Keratinocyte (primary cell): ENCODE measurements around the gene CXorf49B. TPM values are rescaled to one million over a fixed set of nuclear protein-coding genes. Genes with fewer than 3 reads are reported as not detected.
"Not testable (repeated sequence)": the region's sequence is repeated elsewhere in the genome, so short reads cannot be mapped to it uniquely, and the experiment has no call there.

Source experiments
- DNase-seq: peaks from one replicate; pipeline ENCODE4 v3.0.0-alpha.2; 2011; ENCODE audit warnings: low read depth, missing footprints, low spot score
- FAIRE-seq: peaks from 2 replicates; lab custom pipeline; 2011; peaks lifted over from hg19 to GRCh38; lab: Jason Lieb, UNC
- H2AFZ ChIP-seq: 2 replicates; pipeline ENCODE4 v1.6.0; 2012; ENCODE audit warnings: low read length, control low read depth, inconsistent platforms; ENCODE audit not compliant: control insufficient read depth
- H3K27ac ChIP-seq: 2 replicates; pipeline ENCODE4 v1.5.1; 2011; ENCODE audit warnings: low read length; ENCODE audit not compliant: control insufficient read depth, insufficient read depth
- H3K27me3 ChIP-seq: 3 replicates; pipeline ENCODE4 v1.6.0; 2011; ENCODE audit warnings: low read length; ENCODE audit not compliant: control insufficient read depth, insufficient read depth; ENCODE audit errors: extremely low read depth
- H3K36me3 ChIP-seq, 2 experiments: 2 replicates in 1 of 2; 3 replicates in 1 of 2; pipeline ENCODE4 v1.5.1; 2011; ENCODE audit warnings: low read length in 2 of 2, mild to moderate bottlenecking in 1 of 2; ENCODE audit not compliant: control insufficient read depth in 2 of 2, insufficient read depth in 2 of 2; ENCODE audit errors: extremely low read depth in 1 of 2
- H3K4me1 ChIP-seq: 3 replicates; pipeline ENCODE4 v1.5.1; 2011; ENCODE audit warnings: low read length; ENCODE audit not compliant: control insufficient read depth, insufficient read depth; ENCODE audit errors: extremely low read depth
- H3K4me2 ChIP-seq: 3 replicates; pipeline ENCODE4 v1.6.0; 2011; ENCODE audit warnings: low read depth, low read length; ENCODE audit not compliant: control insufficient read depth, insufficient read depth; ENCODE audit errors: extremely low read depth
- H3K4me3 ChIP-seq, 3 experiments: fragments of 200-600 bp in 1 of 3; sonication (generic) in 1 of 3; 2 replicates in 2 of 3; 3 replicates in 1 of 3; pipeline ENCODE4 v1.5.1; 2011 to 2016; ENCODE audit warnings: low read length in 3 of 3, mild to moderate bottlenecking in 3 of 3, control low read depth in 2 of 3, inconsistent platforms in 1 of 3, low read depth in 1 of 3, mixed read lengths in 1 of 3, mixed run types in 1 of 3, moderate library complexity in 1 of 3; ENCODE audit not compliant: control insufficient read depth in 2 of 3, insufficient read depth in 2 of 3; ENCODE audit errors: extremely low read depth in 1 of 3
- H3K79me2 ChIP-seq: 2 replicates; pipeline ENCODE4 v1.6.0; 2012; ENCODE audit warnings: low read length; ENCODE audit not compliant: control insufficient read depth, insufficient read depth
- H3K9ac ChIP-seq: 3 replicates; pipeline ENCODE4 v1.6.0; 2011; ENCODE audit warnings: low read length; ENCODE audit not compliant: control insufficient read depth, insufficient read depth; ENCODE audit errors: extremely low read depth
- H3K9me1 ChIP-seq: 3 replicates; pipeline ENCODE4 v1.6.0; 2011; ENCODE audit warnings: low read length; ENCODE audit not compliant: control insufficient read depth, insufficient read depth; ENCODE audit errors: extremely low read depth
- H3K9me3 ChIP-seq: 2 replicates; pipeline ENCODE4 v1.5.1; 2012; ENCODE audit warnings: low read depth, low read length; ENCODE audit not compliant: control insufficient read depth
- H4K20me1 ChIP-seq: 3 replicates; pipeline ENCODE4 v1.6.0; 2011; ENCODE audit warnings: low read length; ENCODE audit not compliant: control insufficient read depth, insufficient read depth; ENCODE audit errors: extremely low read depth
- dilution Hi-C: fragments of 300-500 bp; cut with MboI; formaldehyde crosslinking; loops from one replicate; pipeline ENCODE4 v1.7.0; 2020; ENCODE audit warnings: low sequenced_read_pairs; ENCODE audit not compliant: extremely low pct_ligation_motif_present
- polyA plus RNA-seq, 5 experiments: library from polyadenylated mRNA; depleted of rRNA in 3 of 5; stranded (reverse) in 3 of 5; stranded (forward) in 1 of 5; unstranded in 1 of 5; fragments of >200 nt; gene quantifications; 1 replicate in 1 of 5; 2 replicates in 3 of 5; 3 replicates in 1 of 5; pipeline versions ENCODE4 v1.2.1 to v1.2.3, GENCODE V29; 2011 to 2012; ENCODE audit warnings: missing spikeins in 2 of 5, low read depth in 1 of 5, low replicate concordance in 1 of 5

The CXorf49B gene
- polyA plus RNA-seq, 1 donor (not counting 4 experiments of a cell fraction or from before 2014, with no cell fraction given), result not detected

- H3K4me3 ChIP-seq, H3K27me3 ChIP-seq, H3K4me1 ChIP-seq, H4K20me1 ChIP-seq, FAIRE-seq, H3K4me2 ChIP-seq, H2AFZ ChIP-seq, H3K9me1 ChIP-seq, H3K9ac ChIP-seq, H3K27ac ChIP-seq, dilution Hi-C loops, H3K36me3 ChIP-seq, H3K79me2 ChIP-seq, DNase-seq, H3K9me3 ChIP-seq: not testable (repeated sequence)
Measured at GRCh38 chrX:71719195-71719594, 44.0 kb upstream of the CXorf49B start.

- H3K36me3 ChIP-seq, dilution Hi-C loops, H3K27ac ChIP-seq, H3K4me3 ChIP-seq, H3K27me3 ChIP-seq, H3K4me2 ChIP-seq, H4K20me1 ChIP-seq, H3K9ac ChIP-seq, H3K9me3 ChIP-seq, H2AFZ ChIP-seq, H3K9me1 ChIP-seq, FAIRE-seq, H3K4me1 ChIP-seq, DNase-seq, H3K79me2 ChIP-seq: not testable (repeated sequence)
Measured at GRCh38 chrX:71720289-71720886, 42.8 kb upstream of the CXorf49B start.

GRCh38 chrX:71760688-71761281 lies 2.4 kb upstream of the CXorf49B start:
- H3K9ac ChIP-seq, FAIRE-seq, H3K9me3 ChIP-seq, H3K79me2 ChIP-seq, H3K36me3 ChIP-seq, H3K27me3 ChIP-seq, dilution Hi-C loops, H3K4me1 ChIP-seq, H2AFZ ChIP-seq, H4K20me1 ChIP-seq, H3K4me2 ChIP-seq, DNase-seq, H3K27ac ChIP-seq, H3K4me3 ChIP-seq, H3K9me1 ChIP-seq: not testable (repeated sequence)

- H3K9me3 ChIP-seq, H2AFZ ChIP-seq, H3K79me2 ChIP-seq, H3K9ac ChIP-seq, H3K4me1 ChIP-seq, dilution Hi-C loops, H3K36me3 ChIP-seq, H3K9me1 ChIP-seq, DNase-seq, H3K4me2 ChIP-seq, FAIRE-seq, H3K27me3 ChIP-seq, H4K20me1 ChIP-seq, H3K27ac ChIP-seq, H3K4me3 ChIP-seq: not testable (repeated sequence)
Measured at GRCh38 chrX:71764832-71765231, 1.7 kb downstream of the CXorf49B start.

- H3K79me2 ChIP-seq, H3K4me1 ChIP-seq, H2AFZ ChIP-seq, H3K9ac ChIP-seq, H3K27me3 ChIP-seq, H4K20me1 ChIP-seq, H3K9me3 ChIP-seq, H3K4me3 ChIP-seq, H3K27ac ChIP-seq, DNase-seq, H3K4me2 ChIP-seq, H3K36me3 ChIP-seq, H3K9me1 ChIP-seq, dilution Hi-C loops, FAIRE-seq: not testable (repeated sequence)
Measured at GRCh38 chrX:71765613-71766012, 2.5 kb downstream of the CXorf49B start.
